ENCODE measurements around the gene SEMA5A.

Gene SEMA5A

DNA sequence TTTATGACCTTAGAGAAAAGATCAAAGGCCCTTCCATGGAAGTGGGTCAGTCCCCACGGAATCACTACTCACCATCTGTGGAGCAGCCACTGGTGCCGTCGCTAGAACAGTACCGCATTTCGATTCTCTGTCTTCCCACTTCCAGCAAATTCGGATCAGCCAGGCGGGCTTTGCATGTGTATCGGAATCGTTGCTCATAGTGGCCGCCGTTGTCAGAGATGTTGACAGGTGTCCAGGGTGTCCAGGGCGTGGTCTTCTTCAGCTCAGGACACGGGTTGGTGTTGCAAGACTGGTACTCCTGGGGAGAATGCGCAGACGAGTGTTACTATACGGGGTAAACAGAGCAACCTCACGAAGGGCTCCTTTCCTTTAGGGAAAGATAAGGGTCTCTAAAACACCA, 479.5 kb downstream of the SEMA5A start:
- DNase-seq (ENCODE audit: low read depth), result no peak
- TF ChIP-seq, protein P1, sequence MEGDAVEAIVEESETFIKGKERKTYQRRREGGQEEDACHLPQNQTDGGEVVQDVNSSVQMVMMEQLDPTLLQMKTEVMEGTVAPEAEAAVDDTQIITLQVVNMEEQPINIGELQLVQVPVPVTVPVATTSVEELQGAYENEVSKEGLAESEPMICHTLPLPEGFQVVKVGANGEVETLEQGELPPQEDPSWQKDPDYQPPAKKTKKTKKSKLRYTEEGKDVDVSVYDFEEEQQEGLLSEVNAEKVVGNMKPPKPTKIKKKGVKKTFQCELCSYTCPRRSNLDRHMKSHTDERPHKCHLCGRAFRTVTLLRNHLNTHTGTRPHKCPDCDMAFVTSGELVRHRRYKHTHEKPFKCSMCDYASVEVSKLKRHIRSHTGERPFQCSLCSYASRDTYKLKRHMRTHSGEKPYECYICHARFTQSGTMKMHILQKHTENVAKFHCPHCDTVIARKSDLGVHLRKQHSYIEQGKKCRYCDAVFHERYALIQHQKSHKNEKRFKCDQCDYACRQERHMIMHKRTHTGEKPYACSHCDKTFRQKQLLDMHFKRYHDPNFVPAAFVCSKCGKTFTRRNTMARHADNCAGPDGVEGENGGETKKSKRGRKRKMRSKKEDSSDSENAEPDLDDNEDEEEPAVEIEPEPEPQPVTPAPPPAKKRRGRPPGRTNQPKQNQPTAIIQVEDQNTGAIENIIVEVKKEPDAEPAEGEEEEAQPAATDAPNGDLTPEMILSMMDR (conservative IDR thresholded peaks at IDR 0.05; ENCODE audit: control insufficient read depth, insufficient read depth, low read depth, low read length), result no peak
- H3K4me3 ChIP-seq (ENCODE audit: control insufficient read depth, low read depth, low read length), result no peak overlapping the region

DNA sequence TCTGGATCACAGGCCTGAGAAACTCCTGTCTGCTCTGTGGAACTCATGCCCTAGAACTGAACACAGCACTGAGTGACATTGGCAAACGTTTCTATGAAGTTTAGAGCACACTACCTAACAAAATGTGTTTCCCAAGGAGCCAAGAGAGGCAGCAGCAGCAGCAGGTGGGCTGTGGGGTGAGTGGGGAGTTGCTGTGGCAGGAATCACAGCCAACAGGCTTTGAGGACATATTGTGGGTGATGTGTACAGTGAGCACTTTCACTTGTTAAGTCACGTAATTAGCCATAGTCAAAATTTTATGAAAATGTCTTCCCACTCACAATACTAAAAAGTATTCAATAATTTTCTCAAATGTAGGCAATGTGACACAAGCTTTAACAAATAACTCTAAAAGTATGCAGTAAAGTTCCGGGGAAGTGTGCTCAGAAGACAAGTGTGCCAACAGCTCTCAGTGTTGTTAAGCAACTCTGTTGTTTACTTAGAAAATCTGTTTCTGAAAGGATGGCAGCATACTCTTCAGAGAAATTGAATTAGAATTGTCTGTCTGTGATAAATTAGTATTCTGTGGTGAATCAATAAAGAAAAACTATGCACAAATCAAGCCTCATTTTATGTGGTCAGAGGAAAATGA, 482.1 kb downstream of the SEMA5A start:
- H3K4me3 ChIP-seq (ENCODE audit: control insufficient read depth, low read depth, low read length), result no peak overlapping the region
- DNase-seq (ENCODE audit: low read depth), result no peak
- TF ChIP-seq, protein P1 (conservative IDR thresholded peaks at IDR 0.05; ENCODE audit: control insufficient read depth, insufficient read depth, low read depth, low read length), result no peak

DNA sequence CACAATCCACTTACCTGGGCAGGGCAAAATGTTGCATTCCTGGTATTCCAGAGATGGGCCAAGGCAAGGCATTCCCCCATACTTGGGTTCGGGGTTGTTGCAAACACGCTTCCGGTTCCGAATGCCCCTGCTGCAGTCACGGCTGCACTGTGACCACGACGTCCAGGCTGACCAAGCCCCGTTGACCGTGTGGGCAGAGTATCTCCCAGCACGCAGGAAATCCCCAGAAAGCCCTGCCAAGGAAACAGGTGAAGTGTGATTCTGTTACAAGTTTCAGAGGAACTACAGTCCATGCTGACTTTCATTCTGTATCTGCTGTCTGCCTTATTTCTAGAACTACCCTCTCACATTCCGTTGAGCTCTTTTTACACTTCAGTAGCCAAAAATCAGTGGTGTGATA, 483.0 kb downstream of the SEMA5A start:
- no peak for DNase-seq (ENCODE audit: low read depth)
- TF ChIP-seq, protein P1 (conservative IDR thresholded peaks at IDR 0.05; ENCODE audit: control insufficient read depth, insufficient read depth, low read depth, low read length), result no peak
- H3K4me3 ChIP-seq (ENCODE audit: control insufficient read depth, low read depth, low read length), result no peak overlapping the region

DNA sequence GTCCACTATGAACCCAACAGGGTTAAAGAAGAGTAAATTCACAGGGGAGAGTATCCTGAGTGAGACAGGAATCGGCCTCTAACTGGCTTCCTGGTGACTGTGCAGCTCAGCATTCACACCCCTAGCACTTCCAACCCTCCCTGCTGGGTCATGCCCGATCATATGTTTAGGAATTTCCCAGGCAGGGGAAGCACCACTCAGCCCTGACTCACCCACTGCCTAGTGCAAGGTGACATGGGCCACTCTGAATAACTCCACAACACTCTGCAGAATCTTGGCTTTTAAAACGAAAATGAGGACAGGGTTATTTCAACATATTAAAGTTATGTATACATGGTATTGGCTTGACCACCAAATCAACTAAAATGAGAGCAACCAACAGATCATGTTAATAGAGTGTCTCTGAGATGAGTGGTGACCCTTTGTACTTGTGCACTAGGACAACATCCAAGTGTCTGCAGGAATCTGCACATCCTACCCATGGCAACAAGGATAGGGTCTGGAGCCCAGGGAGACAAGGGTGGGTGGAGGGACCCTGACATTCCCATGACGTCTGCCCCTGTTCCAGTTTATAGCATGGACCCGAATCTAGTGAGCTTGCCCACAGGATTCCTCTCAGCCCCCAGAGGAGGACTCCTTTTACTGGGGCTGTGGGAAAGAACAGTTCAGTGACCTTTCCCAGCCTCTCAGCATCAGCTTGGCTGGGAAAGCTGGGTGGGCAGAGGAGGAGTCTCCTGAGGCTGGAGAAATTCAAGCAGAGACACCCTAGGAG, 485.8 kb downstream of the SEMA5A start:
- TF ChIP-seq, protein P1 (conservative IDR thresholded peaks at IDR 0.05; ENCODE audit: control insufficient read depth, insufficient read depth, low read depth, low read length), result no peak
- no peak overlapping the region for H3K4me3 ChIP-seq (ENCODE audit: control insufficient read depth, low read depth, low read length)
- DNase-seq (ENCODE audit: low read depth), result peak; percentile 98

DNA sequence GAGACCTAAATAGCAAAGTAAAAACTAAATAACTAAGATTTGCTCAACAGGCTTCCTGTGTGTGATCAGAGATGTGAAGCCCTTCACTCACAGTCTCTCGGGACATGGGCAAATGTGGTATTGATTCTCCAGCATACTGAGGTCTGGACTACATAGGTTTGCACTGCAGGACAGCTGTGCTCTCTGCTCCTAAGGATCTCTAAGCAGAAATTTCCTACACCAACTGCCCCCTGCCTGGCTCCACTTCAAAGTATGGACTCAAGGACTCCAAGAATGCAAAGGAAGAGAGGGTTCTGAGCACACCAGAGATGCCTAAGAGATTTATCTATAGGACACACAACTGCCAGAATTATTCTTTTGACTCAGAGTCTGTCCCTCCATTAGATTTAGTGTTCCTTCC, 487.2 kb downstream of the SEMA5A start:
- H3K4me3 ChIP-seq (ENCODE audit: control insufficient read depth, low read depth, low read length), result no peak overlapping the region
- TF ChIP-seq, protein P1 (conservative IDR thresholded peaks at IDR 0.05; ENCODE audit: control insufficient read depth, insufficient read depth, low read depth, low read length), result no peak
- peak; percentile 57 for DNase-seq (ENCODE audit: low read depth)

DNA sequence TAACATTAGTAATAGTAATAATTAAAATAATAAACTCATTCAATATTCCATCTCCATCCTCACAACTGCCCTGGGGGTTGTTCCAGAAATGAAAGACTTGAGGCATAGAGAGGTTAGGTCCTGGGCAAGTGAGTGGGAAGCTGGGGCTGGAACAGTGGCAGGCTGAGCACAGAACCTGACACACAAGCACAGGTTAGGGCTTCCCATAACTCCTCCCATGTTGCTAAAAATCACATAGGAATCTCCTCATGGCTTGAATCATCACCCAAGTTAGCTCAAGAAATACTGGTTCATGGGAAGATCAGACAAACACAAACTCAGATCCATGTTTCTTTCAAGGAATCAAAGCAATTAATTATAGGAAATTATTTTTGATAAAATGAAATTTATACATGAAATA, 487.7 kb downstream of the SEMA5A start:
- TF ChIP-seq, protein P1 (conservative IDR thresholded peaks at IDR 0.05; ENCODE audit: control insufficient read depth, insufficient read depth, low read depth, low read length), result no peak
- DNase-seq (ENCODE audit: low read depth), result peak; percentile 28
- no peak overlapping the region for H3K4me3 ChIP-seq (ENCODE audit: control insufficient read depth, low read depth, low read length)

Measured in fibroblast of mammary gland (primary cell).